SK-N-SH treated with all-trans-retinoic acid at 6 μM for 48 hours (cell line): ENCODE measurements around the gene ICA1.

Experiments
- ATAC-seq: fragments of 200-7000 bp; cut with Tn5 transposase; 3 replicates; pipeline ENCODE4 v1.9.1; 2020; ENCODE audit warnings: mild to moderate bottlenecking, moderate library complexity
- ARNTL ChIP-seq: fragments of 450-650 bp; formaldehyde crosslinking; IDR thresholded peaks from 2 replicates; pipeline ENCODE4 v1.5.0; 2020; ENCODE audit warnings: low read depth, mild to moderate bottlenecking, moderate library complexity, borderline replicate concordance
- BACH2 ChIP-seq: fragments of 250-450 bp; sonication (Bioruptor Pico); IDR thresholded peaks from 2 replicates; pipeline ENCODE4 v1.9.0; 2021; ENCODE audit warnings: mild to moderate bottlenecking, borderline replicate concordance
- CREB5 ChIP-seq: fragments of 250-450 bp; sonication (Bioruptor Pico); IDR thresholded peaks from 2 replicates; pipeline ENCODE4 v1.5.1; 2020; ENCODE audit warnings: low read depth, mild to moderate bottlenecking, moderate library complexity
- CSDC2 ChIP-seq: fragments of 250-450 bp; sonication (Bioruptor Pico); IDR thresholded peaks from 2 replicates; pipeline ENCODE4 v1.5.0; 2020; ENCODE audit warnings: mild to moderate bottlenecking, moderate library complexity
- CSRNP3 ChIP-seq: fragments of 250-450 bp; sonication (Bioruptor Pico); IDR thresholded peaks from 2 replicates; pipeline ENCODE4 v1.5.1; 2021; ENCODE audit warnings: mild to moderate bottlenecking, moderate library complexity
- ESRRG ChIP-seq: fragments of 250-450 bp; sonication (Bioruptor Pico); IDR thresholded peaks from 2 replicates; pipeline ENCODE4 v1.6.1; 2021; ENCODE audit warnings: mild to moderate bottlenecking
- GLIS3 ChIP-seq: fragments of 250-450 bp; sonication (Bioruptor Pico); IDR thresholded peaks from 2 replicates; pipeline ENCODE4 v1.5.0; 2020; ENCODE audit warnings: mild to moderate bottlenecking, moderate library complexity
- ISL1 ChIP-seq: fragments of 250-450 bp; sonication (Bioruptor Pico); IDR thresholded peaks from 2 replicates; pipeline ENCODE4 v2.1.2; 2022; ENCODE audit warnings: mild to moderate bottlenecking, moderate library complexity
- OSR1 ChIP-seq: fragments of 250-450 bp; sonication (Bioruptor Pico); IDR thresholded peaks from 2 replicates; pipeline ENCODE4 v1.8.0; 2022; ENCODE audit warnings: moderate library complexity, mild to moderate bottlenecking, inconsistent platforms
- PATZ1 ChIP-seq: fragments of 250-450 bp; sonication (Bioruptor Pico); IDR thresholded peaks from 2 replicates; pipeline ENCODE4 v1.8.0; 2020; ENCODE audit warnings: mild to moderate bottlenecking, moderate library complexity, borderline replicate concordance
- POU6F1 ChIP-seq: fragments of 250-450 bp; sonication (Bioruptor Pico); IDR thresholded peaks from 2 replicates; pipeline ENCODE4 v1.8.0; 2021; ENCODE audit warnings: low read depth, mild to moderate bottlenecking, moderate library complexity, borderline replicate concordance
- PPARA ChIP-seq: fragments of 250-450 bp; sonication (Bioruptor Pico); IDR thresholded peaks from 2 replicates; pipeline ENCODE4 v1.5.0; 2020; ENCODE audit warnings: mild to moderate bottlenecking, borderline replicate concordance
- RARB ChIP-seq: fragments of 250-450 bp; sonication (Bioruptor Pico); IDR thresholded peaks from 2 replicates; pipeline ENCODE4 v1.8.0; 2021; ENCODE audit warnings: mild to moderate bottlenecking, moderate library complexity
- SNAI2 ChIP-seq: fragments of 250-450 bp; sonication (Bioruptor Pico); IDR thresholded peaks from 2 replicates; pipeline ENCODE4 v1.5.0; 2020; ENCODE audit warnings: mild to moderate bottlenecking, moderate library complexity
- TCF4 ChIP-seq: fragments of 250-450 bp; sonication (Bioruptor Pico); IDR thresholded peaks from 2 replicates; pipeline ENCODE4 v1.8.0; 2021; ENCODE audit warnings: mild to moderate bottlenecking, moderate library complexity, borderline replicate concordance
- TOX ChIP-seq: fragments of 250-450 bp; sonication (Bioruptor Pico); IDR thresholded peaks from 2 replicates; pipeline ENCODE4 v1.8.0; 2021; ENCODE audit warnings: mild to moderate bottlenecking, moderate library complexity, borderline replicate concordance
- TSHZ2 ChIP-seq: fragments of 250-450 bp; sonication (Bioruptor Pico); IDR thresholded peaks from 2 replicates; pipeline ENCODE4 v1.5.0; 2020; ENCODE audit warnings: mild to moderate bottlenecking, moderate library complexity
- ZC3H10 ChIP-seq: fragments of 250-450 bp; sonication (Bioruptor Pico); IDR thresholded peaks from 2 replicates; pipeline ENCODE4 v1.5.1; 2021; ENCODE audit warnings: mild to moderate bottlenecking, moderate library complexity
- ZFP3 ChIP-seq: fragments of 250-450 bp; sonication (Bioruptor Pico); IDR thresholded peaks from 2 replicates; pipeline ENCODE4 v1.5.0; 2020; ENCODE audit warnings: mild to moderate bottlenecking, moderate library complexity
- ZFP30 ChIP-seq: fragments of 450-650 bp; formaldehyde crosslinking; IDR thresholded peaks from 2 replicates; pipeline ENCODE4 v1.5.0; 2022; ENCODE audit warnings: mild to moderate bottlenecking, moderate library complexity
- ZNF565 ChIP-seq: fragments of 450-650 bp; formaldehyde crosslinking; conservative IDR thresholded peaks from 2 replicates; pipeline ENCODE4 v1.5.0; 2020; ENCODE audit warnings: low read depth, mild to moderate bottlenecking, moderate library complexity
- ZNF70 ChIP-seq: fragments of 450-650 bp; formaldehyde crosslinking; IDR thresholded peaks from 2 replicates; pipeline ENCODE4 v1.5.0; 2020; ENCODE audit warnings: mild to moderate bottlenecking, moderate library complexity
- ZNF8 ChIP-seq: fragments of 450-650 bp; formaldehyde crosslinking; IDR thresholded peaks from 2 replicates; pipeline ENCODE4 v1.5.0; 2020; ENCODE audit warnings: mild to moderate bottlenecking, moderate library complexity

ICA1 gene

GRCh38 chr7:8229927-8230326, 32.0 kb downstream of the ICA1 start:
- TF ChIP-seq ZNF8 (CRISPR knock-in tag) (no peak; the same call in 1 of the 2 replicates), ISL1 (0 out of 2 replicates have a peak, but pooled peaks have one; percentile 23), ZNF565 (CRISPR knock-in tag) (no peak), TSHZ2 (CRISPR knock-in tag) (peak; percentile 97), ZFP30 (CRISPR knock-in tag) (no peak), OSR1 (CRISPR knock-in tag) (no peak), ZC3H10 (no peak), ZNF70 (CRISPR knock-in tag) (no peak), ESRRG (CRISPR knock-in tag) (0 out of 2 replicates have a peak, but pooled peaks have one; percentile 19), TCF4 (peak; percentile 87), CSRNP3 (peak; percentile 64; the same call in 1 of the 2 replicates)
- peak; percentile 34; the same call in 2 of the 3 replicates for ATAC-seq

- TF ChIP-seq TCF4 (peak; percentile 100), PPARA (CRISPR knock-in tag) (peak; percentile 14; the same call in 1 of the 2 replicates), CSDC2 (CRISPR knock-in tag) (peak; percentile 81; the same call in 1 of the 2 replicates), ZNF565 (CRISPR knock-in tag) (peak; percentile 78; the same call in 1 of the 2 replicates), ZNF8 (CRISPR knock-in tag) (peak; percentile 79), OSR1 (CRISPR knock-in tag) (no peak), ZNF70 (CRISPR knock-in tag) (peak; percentile 61; the same call in 1 of the 2 replicates), ZFP3 (CRISPR knock-in tag) (peak; percentile 79), ARNTL (peak; percentile 55; the same call in 1 of the 2 replicates), SNAI2 (peak; percentile 97; the same call in 1 of the 2 replicates), CSRNP3 (peak; percentile 97), ZFP30 (CRISPR knock-in tag) (no peak), POU6F1 (CRISPR knock-in tag) (peak; percentile 97; the same call in 1 of the 2 replicates), PATZ1 (CRISPR knock-in tag) (peak; percentile 97), BACH2 (CRISPR knock-in tag) (no peak), ESRRG (CRISPR knock-in tag) (peak; percentile 92; the same call in 1 of the 2 replicates), GLIS3 (CRISPR knock-in tag) (peak; percentile 97), CREB5 (CRISPR knock-in tag) (peak; percentile 99), TOX (CRISPR knock-in tag) (no peak), RARB (CRISPR knock-in tag) (no peak), ISL1 (peak; percentile 100), TSHZ2 (CRISPR knock-in tag) (peak; percentile 100)
- peak; percentile 68 for ATAC-seq
These were observed 32.9 kb downstream of the ICA1 start for GRCh38 chr7:8228766-8229674.
